GM19025 (cell line): ENCODE data around the gene GLT1D1.

Source experiments
- ATAC-seq: cut with Tn5 transposase; IDR thresholded peaks from one replicate; pipeline ENCODE4 v1.9.1; 2021; ENCODE audit warnings: mild to moderate bottlenecking, low read depth, moderate library complexity; ENCODE audit not compliant: unreplicated experiment

GLT1D1 gene

DNA sequence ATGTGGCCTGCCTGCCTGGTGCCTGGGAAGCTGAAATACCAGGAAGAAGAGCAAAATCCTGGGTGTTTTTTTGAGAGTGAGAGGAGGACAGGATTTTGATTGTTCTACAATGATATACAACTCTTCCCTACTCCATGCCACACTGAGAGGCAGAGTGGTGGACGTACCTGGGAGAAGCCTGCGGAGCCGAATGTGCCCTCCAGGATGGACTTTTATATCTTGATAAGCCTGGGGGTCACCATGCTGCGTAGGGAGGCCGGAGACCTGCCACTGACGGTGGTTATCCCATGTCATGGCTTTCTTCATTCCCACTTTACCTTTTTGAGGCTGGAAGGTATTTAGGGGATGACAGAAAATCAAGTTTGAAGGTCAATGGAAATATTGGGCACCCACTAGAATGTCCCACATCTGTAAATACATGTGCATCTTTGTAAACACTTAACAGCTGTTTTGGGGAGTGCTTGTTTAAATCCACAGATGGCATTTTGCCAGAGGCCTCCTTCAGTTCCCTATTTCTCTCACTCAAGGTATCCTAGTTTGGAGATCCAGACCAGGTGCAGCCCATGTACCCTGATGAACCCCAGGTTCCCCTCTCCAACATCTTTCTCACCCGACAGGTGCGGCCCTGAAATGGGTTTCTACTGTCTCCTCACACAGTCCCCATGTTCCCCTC lies 1.1 kb upstream of the GLT1D1 start:
- ATAC-seq: no peak

DNA sequence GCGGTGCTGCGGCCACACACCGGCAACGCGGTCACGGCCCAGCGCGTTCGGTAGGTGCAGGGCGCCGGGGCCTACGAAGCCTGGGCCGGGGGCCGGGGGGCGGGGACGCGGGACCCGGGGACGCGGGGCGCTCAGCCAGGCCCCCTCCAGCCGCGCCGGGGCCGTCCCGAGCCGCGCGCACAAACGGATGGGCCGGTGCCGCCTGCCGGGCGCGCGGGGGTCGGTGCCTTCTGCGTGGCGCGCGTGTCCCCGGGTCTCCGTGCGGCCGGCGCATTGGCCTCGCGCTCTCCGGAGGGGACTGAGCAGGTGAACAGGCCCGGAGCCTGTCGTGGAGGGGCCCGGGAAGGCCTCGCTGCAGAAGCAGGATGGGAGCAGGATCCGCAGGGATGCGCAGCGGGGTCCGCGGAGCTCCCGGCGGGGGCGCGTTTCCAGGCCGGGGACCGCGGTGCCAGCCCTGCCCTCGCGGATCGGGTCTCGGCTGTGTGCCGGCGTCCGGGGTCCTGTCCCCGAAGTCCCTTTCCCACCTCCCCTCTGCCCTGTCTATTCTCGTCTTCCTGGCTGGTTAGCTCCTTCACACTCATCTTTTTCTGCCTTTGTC lies 421 bp downstream of the GLT1D1 start:
- ATAC-seq: no peak

DNA sequence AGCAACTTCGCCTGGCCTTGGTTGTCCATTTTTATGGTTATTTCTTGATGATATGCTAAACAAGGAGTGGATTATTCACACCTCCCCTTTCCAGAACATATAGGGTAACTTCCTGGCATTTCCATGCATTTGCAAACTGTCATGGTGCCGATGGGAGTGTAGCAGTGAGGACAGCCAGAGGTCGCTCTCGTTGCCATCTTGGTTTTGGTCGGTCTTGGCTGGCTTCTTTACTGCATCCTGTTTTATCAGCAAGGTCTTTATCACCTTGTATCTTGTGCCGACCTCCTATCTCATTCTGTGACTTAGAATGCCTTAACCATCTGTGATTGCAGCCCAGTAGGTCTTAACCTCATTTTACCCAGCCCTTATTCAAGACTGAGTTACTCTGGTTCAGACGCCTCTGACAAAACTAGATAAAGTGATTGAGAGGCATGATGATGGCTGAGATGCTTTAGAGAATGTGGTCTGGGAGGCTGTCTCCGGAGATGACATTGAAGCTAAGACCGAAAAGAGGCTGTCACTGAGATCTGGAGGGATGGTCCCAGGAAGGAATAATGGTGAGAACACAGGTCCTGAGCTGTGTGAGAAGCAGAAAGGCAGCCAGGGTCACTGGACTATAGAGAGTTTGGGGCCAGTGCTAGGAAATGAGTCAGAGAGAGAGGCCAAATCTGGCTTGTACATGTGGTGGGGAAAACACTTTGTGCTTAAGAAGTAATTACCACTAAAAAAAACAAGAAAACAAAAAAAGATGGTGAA lies 2.9 kb downstream of the GLT1D1 start:
- ATAC-seq: no peak

DNA sequence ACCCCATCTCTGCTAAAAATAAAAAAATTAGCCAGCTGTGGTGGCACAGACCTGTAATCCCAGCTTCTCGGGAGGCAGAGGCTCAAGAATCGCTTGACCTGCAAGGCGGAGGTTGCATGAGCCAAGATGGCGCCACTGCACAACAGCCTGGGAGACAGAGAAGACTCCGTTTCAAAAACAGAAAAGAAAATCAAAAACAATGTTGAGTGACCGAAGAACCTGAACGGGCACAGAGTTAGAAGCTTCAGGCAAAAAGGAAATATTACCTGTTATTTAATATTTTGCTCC lies 3.5 kb downstream of the GLT1D1 start:
- ATAC-seq: no peak

DNA sequence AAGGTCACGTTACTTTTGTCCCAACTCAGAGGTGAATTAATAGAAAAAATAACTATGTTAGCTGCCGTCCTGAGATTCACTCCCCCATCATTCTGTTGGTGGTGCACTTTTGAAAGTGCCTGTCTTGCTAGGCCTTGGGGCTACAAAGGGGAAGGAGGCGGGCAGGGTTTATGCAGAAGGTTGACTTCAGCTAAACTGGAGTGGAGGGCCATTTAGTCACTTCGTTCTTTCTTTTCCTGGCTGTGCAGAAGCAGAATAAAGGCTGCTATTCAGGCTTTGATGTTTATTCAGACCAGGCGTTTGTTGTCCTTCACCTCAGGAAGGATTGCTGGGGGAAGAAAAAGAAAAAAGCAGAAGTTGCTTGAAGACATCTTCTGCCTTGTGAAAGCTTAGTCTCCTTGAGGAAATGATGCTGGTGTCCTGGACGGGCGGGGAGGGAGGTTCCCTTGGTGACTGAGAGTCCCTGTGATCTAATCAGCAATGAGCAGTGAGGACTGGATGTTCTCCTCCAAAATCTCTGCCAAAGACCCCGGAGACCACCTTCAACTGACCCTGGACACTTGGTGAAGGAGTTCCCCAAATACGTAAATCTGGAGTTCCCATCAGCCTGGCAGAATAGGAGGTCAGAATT lies 4.0 kb downstream of the GLT1D1 start:
- ATAC-seq: no peak

DNA sequence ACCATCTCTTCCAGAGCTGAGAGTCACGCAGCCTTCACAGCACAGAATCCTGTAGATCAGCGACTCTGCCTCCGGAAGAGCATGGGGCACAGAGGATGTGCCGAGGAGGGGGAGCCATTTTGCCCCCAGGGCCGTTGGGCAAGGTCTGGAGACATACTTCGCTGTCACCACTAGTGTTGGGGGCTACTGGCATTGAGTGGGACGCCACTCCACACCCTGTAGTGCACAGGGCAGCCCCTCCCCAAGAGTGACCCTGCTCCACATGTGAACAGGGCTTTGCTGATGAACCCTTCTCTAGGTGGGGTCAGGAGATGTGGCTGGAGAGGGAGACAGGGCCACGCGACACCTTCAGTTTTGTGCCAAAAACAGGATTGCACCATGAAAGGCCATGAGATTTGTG lies 6.0 kb downstream of the GLT1D1 start:
- ATAC-seq: no peak

DNA sequence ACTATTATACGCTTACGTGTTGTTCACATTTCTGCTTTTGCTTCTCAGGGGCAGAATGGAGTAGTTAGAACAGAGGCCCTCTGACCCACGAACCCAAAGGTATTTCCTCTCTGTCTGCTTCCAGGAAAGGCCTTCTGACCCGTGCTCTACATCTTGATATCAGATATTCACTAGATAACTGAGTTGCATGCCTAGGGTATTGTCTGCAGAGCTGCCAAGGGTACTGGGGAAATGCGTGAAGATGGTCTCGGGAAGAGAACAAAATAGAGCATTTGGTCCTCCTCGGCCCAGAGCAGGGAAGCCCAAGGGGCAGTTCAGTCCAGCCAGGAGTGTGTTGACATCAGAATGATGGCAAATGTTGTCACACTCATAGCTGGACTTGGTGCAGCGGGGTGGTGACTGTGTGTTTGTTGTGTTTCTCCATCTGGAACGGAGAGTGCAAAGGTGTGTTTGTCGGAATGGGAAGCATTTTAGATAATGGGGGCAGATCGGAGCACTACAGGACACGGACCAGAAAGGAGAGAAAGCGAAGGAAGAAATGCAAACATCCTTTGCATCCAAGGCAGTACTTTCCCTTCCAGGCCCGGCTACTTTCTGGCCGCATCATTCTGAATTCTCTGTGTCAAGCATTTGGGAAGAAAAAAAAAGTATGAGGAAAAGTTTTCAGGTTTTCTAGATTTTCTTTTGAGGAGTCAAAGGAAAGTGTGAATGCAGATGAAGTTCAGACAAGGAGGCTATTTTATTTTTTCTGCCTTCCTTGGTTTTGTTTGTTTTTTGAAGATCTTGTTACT lies 8.1 kb downstream of the GLT1D1 start:
- no peak for ATAC-seq

DNA sequence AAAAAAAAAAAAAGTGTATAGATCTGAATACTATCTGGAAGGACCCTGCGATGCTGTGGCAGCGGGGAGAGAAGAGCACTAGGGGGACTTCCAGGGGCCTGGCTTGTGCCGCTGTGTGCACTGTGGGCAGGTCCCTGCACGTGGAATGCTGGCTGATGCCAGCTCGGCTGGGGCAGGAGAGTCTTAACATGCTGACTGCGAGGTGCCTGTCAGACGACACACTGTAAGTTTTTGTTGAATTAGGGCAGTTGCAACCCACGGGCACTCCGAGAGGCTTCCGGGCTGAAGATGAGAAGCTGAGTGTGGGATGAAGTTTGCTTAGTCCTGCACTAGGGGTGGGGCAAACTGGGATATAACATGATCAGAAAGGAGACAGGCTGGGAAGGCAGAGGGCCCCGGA lies 10.7 kb downstream of the GLT1D1 start:
- no peak for ATAC-seq

DNA sequence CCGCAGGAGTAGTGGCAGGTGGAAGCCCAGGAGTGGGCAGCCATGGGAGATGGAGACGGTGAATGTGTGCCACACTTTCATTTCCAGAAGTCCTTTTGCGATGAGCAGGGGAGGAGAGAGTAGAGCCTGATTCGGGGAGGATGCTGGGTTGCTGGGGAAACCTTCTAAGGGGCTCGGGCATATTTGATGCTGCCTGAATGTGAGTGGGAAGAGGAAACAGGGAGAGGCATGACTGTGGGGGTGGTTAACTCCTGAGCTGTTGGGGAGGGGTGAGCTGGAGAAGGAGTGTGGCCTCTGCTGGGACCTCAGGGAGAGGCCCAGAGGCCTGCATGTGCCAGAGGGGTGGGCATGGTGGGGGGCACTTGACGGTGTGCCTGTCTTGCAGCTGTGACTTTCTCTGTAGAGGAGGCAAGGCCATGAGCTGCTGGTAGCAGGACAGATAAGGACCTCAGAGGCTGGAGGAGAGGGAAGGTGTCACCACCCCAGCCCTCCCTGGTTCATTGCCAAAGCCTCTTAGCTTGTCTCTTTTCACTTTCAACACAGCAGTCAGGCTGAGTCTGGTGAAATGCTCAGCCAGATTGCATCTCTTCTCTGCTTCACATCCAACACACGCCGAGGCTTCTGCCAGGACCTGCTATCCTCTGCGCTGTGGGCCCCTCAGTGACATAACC lies 11.4 kb downstream of the GLT1D1 start:
- no peak for ATAC-seq

DNA sequence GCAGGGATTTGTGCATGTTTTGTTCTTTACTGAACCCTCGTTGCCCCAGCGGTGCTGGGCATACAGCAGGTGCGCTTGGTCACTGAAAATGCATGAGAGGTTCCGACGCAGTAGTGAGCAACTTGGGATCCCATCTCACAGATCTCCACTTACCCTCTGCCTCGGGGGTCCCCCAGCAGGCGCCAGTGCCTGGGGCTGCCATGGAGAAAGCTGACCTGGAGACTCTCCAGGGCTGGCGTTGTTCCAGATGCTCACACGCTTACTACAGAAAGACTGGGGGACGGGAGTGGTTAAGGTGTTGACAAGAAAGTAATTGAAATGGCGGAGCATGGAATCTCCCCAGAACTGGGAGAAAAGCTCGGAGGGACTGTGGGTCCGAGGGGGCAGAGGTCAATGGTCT lies 14.2 kb downstream of the GLT1D1 start:
- ATAC-seq: no peak

DNA sequence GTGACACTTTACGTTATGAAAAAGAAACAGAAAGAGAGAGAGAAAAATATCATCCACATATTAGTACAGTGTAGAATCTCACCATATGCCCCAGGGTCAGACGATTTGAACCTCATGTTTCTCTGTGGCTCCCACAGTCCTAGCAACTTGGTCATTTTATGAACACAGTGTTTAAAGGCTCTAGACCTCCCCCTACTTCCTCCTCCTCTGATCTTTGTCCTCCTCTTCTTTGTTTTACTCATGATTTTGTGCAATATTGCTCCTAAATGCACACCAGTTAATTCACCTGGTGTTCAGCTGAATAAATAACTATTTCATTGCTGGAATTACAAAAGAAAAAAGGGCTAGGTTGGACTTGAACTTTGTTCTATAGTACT lies 18.2 kb downstream of the GLT1D1 start:
- ATAC-seq: no peak

DNA sequence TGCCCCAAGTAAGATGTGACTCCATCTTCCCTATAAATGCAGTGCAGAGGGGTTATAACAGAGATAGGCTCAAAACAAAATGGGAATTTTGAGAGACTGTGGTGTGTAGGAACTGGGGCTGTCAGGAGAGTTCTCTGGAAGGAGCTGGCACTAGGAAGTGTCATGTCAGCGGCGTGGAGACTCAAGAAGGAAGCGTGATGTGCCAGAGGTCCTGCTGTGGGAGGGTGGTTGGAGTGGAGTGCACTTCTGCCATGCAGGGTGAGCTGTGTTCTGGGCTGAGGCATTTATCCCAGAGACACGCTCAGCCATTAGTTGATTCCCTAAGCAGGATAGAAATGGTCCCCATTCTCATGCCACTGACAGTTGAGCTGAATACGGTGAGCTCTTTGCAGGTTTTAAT lies 19.0 kb downstream of the GLT1D1 start:
- no peak for ATAC-seq

DNA sequence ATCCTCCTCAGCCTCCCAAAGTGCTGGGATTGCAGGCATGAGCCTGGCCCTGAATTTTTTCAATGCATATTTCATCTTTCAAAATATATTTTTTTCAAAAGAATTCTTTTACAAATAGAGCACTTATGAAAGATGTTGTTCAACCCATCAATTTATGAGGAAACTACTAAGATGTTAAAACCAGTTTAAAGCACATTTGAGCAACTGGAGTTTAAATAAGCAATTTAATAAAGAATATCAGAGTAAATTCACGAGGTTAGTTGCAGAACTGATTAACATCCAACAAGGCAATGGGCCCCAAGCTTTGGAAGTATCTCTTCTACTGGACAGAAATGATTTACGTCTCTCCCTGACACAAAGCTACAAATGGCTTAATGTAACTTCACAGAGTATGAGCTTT lies 23.3 kb downstream of the GLT1D1 start:
- no peak for ATAC-seq

DNA sequence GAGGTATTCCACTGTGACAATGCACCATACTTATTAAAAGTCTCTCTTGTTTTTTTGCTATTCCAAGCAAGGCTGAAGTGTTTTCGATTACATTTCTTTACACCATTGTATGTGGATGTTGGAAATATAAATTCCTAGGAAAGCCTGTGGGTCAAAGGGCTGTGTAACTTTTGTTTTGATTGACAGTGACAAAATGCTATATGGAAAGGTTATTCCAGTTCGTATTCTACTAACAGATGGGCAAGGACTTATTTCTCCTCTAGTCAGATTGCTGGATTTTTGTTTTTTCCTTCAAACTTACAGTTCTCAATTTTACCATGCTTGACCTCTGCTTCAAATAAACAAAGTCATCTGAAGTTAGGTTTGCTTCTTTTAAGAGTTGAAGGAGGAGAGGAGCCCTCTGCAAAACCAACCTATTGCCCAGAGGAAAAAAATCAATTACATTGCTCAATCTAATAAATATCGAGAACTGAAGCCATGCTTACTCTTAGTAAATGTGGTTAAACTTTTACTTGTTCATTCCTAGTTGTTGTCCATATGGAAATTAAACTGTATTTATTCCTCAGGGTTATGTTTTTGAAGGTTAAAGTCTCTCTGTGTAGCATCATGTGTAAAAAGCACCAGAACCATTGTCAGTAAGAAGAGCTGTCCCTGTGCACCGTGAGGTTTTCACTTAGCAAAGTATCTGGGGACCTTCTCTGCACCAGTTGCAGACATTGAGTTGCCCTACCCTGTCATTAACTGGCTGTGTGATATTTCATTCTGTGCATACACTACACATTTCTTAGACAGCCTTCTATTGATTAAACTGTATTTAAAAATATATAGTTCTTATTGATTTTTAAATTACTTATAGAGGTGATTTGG lies 26.9 kb downstream of the GLT1D1 start:
- ATAC-seq: no peak

DNA sequence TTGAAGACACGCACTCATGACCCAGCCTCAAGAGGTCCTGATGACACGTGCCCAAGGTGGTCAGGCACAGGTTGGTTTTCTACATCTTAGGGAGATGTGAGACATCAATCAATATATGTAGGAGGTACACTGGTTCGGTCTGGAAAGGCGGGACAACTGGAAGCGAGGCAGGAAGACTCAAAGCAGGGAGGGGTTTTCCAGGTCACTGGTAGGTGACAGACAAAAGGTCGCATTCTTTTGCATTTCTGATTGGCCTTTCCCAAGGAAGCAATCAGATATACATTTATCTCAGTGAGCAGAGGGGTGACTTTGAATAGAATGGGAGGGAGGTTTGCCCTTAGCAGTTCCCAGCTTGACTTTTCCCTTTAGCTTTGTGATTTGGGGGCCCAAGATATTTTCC lies 38.6 kb downstream of the GLT1D1 start:
- no peak for ATAC-seq

DNA sequence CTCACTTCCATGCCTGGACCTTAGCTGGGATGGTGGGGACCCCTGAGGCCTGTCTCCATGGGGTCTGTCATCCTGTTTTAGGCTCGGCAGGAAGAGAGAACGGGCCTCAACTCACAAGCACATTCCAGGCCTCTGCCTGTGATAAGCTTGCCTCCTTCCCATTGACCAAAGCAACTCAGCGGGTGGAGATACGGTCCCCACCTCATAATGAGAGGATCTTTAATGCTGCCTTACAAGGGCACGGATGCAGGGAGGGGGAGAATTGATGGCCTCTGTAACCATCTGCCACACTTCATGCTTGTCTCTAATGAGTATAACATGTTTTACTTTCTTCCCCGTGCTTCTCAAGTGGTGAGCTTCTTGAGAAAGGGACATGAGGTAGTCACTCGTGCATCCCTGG lies 50.0 kb downstream of the GLT1D1 start:
- ATAC-seq: no peak

DNA sequence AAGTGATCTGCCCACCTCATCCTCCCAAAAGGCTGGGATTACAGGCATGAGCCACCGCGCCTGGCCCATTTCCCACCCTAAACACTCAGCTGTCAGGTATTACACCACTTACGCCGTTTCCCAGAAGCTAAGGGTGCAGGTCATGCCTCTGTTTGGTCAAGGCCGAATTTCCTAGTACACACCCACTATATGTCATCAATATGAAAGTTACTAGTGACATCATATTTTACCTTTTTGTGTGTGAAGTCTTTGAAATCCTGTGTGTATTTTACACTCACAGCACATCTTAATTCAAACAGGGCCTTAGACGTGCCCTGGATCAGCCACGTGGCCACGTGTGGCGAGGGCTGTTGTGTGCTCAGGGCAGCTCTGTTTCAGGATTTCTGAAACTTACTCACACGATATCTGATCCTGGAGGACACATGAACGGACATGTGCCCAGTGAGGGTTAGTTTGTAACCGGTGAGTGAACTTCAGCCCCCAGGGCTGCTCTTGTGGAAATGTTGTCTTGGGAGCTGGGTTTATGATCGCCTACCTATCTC lies 51.8 kb downstream of the GLT1D1 start:
- ATAC-seq: no peak

DNA sequence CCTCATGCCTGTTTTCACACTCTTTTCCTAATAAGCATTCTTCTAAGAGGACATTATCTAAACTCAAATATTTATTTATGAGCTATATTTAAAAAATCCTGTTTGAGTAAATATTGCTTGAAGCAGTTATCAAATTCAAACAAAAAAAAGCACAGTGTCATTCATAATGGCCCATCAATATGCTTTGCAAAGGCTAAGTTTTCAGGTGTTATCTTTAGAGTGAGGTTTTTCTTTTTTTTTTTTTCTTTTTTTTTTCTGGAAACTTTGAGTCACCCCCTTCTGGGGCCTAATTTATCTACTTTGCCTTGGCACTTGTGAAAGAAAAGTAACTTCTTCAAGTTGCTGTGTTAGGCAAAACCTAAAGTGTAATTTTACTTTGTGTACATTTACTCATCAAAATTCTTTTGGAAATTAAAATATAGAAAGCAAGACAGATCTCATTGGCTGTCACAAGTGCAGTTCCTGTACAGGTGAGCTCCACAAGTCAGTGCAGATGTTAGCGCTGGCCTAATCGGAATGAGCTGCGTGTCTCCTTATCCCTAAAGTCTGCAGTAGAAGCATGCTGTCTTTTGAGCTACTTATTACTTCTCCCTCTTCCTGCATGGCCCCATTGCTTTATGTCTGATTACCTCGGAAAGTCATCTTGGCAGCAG lies 53.3 kb downstream of the GLT1D1 start:
- no peak for ATAC-seq

DNA sequence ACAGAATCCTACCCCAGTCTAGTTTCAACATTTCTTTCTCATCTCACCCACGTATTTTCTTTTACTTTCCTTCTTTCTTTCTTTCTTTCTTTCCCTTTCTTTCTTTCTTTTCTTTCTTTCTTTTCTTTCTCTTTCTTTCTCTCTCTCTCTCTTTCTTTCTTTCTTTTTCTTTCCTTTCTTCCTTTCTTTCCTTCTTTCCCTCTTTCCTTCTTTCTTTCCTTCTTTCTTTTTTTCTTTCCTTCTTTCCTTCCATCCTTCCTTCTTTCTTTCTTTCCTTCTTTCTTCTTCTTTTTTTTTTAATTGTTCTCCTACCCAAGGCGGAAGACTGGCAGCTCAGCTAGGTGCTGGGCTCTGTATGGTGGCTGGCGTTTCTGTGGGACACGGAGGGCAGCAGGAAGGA lies 55.0 kb downstream of the GLT1D1 start:
- no peak for ATAC-seq
